K562 (cell line): ENCODE results near the gene C19orf44. TPM values are rescaled to one million over a fixed set of nuclear protein-coding genes. Genes with fewer than 3 reads are reported as not detected.

ENCODE experiments used
- BMI1 ChIP-seq: fragments of 150-350 bp; IDR thresholded peaks from 2 replicates; pipeline ENCODE4 v1.6.1; 2014; ENCODE audit warnings: low read length
- CHD1 ChIP-seq: fragments of 200-600 bp; sonication (generic); IDR thresholded peaks from one replicate; pipeline ENCODE4 v1.6.1; 2012; ENCODE audit warnings: mild to moderate bottlenecking, moderate library complexity, low read length, inconsistent platforms
- CREB3L1 ChIP-seq: fragments of 450-650 bp; IDR thresholded peaks from 2 replicates; pipeline ENCODE4 v1.6.1; 2014; ENCODE audit warnings: low read depth, mild to moderate bottlenecking, moderate library complexity, borderline replicate concordance
- HLTF ChIP-seq: fragments of 450-650 bp; IDR thresholded peaks from 2 replicates; pipeline ENCODE4 v1.6.1; 2016
- HSF4 ChIP-seq: fragments of 250-450 bp; sonication (Bioruptor Pico); IDR thresholded peaks from 2 replicates; pipeline ENCODE4 v2.1.2; 2022; ENCODE audit warnings: mild to moderate bottlenecking, moderate library complexity, borderline replicate concordance
- NEUROD1 ChIP-seq: fragments of 150-350 bp; IDR thresholded peaks from 2 replicates; pipeline ENCODE4 v1.6.1; 2014; ENCODE audit warnings: borderline replicate concordance, low read length, low read depth; ENCODE audit not compliant: partially characterized antibody
- NFIC ChIP-seq: fragments of 450-650 bp; IDR thresholded peaks from 2 replicates; pipeline ENCODE4 v1.6.1; 2017; ENCODE audit warnings: mild to moderate bottlenecking, inconsistent platforms
- RAD21 ChIP-seq, 2 experiments: fragments of 250-450 bp in 1 of 2; fragments of 450-650 bp in 1 of 2; sonication (Bioruptor Pico) in 1 of 2; formaldehyde crosslinking in 1 of 2; IDR thresholded peaks in 1 of 2; conservative IDR thresholded peaks in 1 of 2; 2 replicates each; pipeline versions ENCODE4 v1.4.0 to v1.8.0; 2020 to 2022; ENCODE audit warnings: mild to moderate bottlenecking in 2 of 2, moderate library complexity in 1 of 2
- SAFB2 ChIP-seq: fragments of 200-400 bp; formaldehyde crosslinking; IDR thresholded peaks from 2 replicates; pipeline ENCODE4 v1.6.1; 2018; ENCODE audit warnings: borderline replicate concordance, low read length, low read depth, moderate library complexity; ENCODE audit not compliant: severe bottlenecking
- SAP30 ChIP-seq: fragments of 200-600 bp; sonication (generic); IDR thresholded peaks from 2 replicates; pipeline ENCODE4 v1.6.1; 2012; ENCODE audit warnings: borderline replicate concordance, low read depth, mild to moderate bottlenecking, moderate library complexity, low read length, control low read depth, inconsistent platforms; ENCODE audit not compliant: insufficient read depth, poor library complexity, severe bottlenecking
- SIN3B ChIP-seq: fragments of 450-650 bp; IDR thresholded peaks from 2 replicates; pipeline ENCODE4 v1.6.1; 2017; ENCODE audit warnings: low read depth, mild to moderate bottlenecking, moderate library complexity
- SRSF9 ChIP-seq: fragments of 200-400 bp; formaldehyde crosslinking; IDR thresholded peaks from 2 replicates; pipeline ENCODE4 v1.6.1; 2017; ENCODE audit warnings: low read depth, low read length, borderline replicate concordance
- TRIM24 ChIP-seq, 2 experiments: fragments of 450-650 bp; IDR thresholded peaks; 2 replicates each; pipeline ENCODE4 v1.6.1; 2016
- XRCC5 ChIP-seq: fragments of 200-400 bp; formaldehyde crosslinking; IDR thresholded peaks from 2 replicates; pipeline ENCODE4 v1.6.1; 2017; ENCODE audit warnings: low read depth, mild to moderate bottlenecking, low read length
- ZNF184 ChIP-seq: sonication (generic); formaldehyde crosslinking; IDR thresholded peaks from 2 replicates; pipeline ENCODE4 v1.5.0; 2020; ENCODE audit warnings: missing genetic modification reagents
- ZNF398 ChIP-seq: fragments of 250-450 bp; sonication (Bioruptor Pico); IDR thresholded peaks from 2 replicates; pipeline ENCODE4 v1.8.0; 2021; ENCODE audit warnings: moderate library complexity, mild to moderate bottlenecking, inconsistent platforms
- ZNF740 ChIP-seq, 3 experiments: fragments of 200-800 bp in 1 of 3; sonication (Bioruptor generic) in 1 of 3; sonication (generic) in 1 of 3; formaldehyde crosslinking in 1 of 3; IDR thresholded peaks; 2 replicates each; pipeline versions ENCODE4 v1.6.1 to v1.8.0; 2016 to 2022; ENCODE audit warnings: mild to moderate bottlenecking in 2 of 3, missing compliant biosample characterization in 2 of 3, missing genetic modification characterization in 2 of 3, missing genetic modification reagents in 1 of 3
- polyA plus RNA-seq, 8 experiments: library from polyadenylated mRNA; depleted of rRNA in 4 of 8; stranded (reverse) in 5 of 8; unstranded in 3 of 8; fragments of >200 nt; fragmentation: Nextera tagmentation in 2 of 8; fragmentation: Illumina TruSeq in 1 of 8; extraction: Ambion mirVana in 2 of 8; extraction: Trizol in 1 of 8; gene quantifications; 2 replicates each; pipeline versions ENCODE4 v1.2.1 to v1.2.3, GENCODE V29; 2011 to 2014; ENCODE audit warnings: inconsistent platforms in 1 of 8, missing spikeins in 1 of 8
- total RNA-seq, 7 experiments: library from RNA; depleted of rRNA in 6 of 7; stranded (reverse); fragments of >200 nt in 6 of 7; fragmentation: Illumina TruSeq in 2 of 7; extraction: Trizol in 2 of 7; gene quantifications; 2 replicates each; pipeline versions ENCODE4 v1.2.1 to v1.2.3, GENCODE V29; 2011 to 2021; ENCODE audit warnings: low replicate concordance in 1 of 7
- TF ChIP-seq, protein P1 (sequence below), 2 experiments: IDR thresholded peaks; 2 replicates each; pipeline ENCODE4 v1.6.1; 2011; ENCODE audit warnings: borderline replicate concordance in 1 of 2, control low read depth in 1 of 2, low read depth in 1 of 2, low read length in 1 of 2, mild to moderate bottlenecking in 1 of 2, mixed read lengths in 1 of 2, moderate library complexity in 1 of 2; ENCODE audit not compliant: insufficient read depth in 1 of 2, insufficient read length in 1 of 2, poor library complexity in 1 of 2, severe bottlenecking in 1 of 2; ENCODE audit errors: extremely low read depth in 1 of 2
- TF ChIP-seq, protein P2 (sequence below): sonication (generic); formaldehyde crosslinking; IDR thresholded peaks from 2 replicates; pipeline ENCODE4 v1.8.1; 2023; ENCODE audit warnings: mild to moderate bottlenecking, missing genetic modification reagents

C19orf44 gene
- total and polyA plus RNA-seq, 9 of the 15 experiments (the other 6 are each of a cell fraction or from before 2014, with no cell fraction given), result 0.41 to 7.7 (median 3.5) TPM

DNA sequence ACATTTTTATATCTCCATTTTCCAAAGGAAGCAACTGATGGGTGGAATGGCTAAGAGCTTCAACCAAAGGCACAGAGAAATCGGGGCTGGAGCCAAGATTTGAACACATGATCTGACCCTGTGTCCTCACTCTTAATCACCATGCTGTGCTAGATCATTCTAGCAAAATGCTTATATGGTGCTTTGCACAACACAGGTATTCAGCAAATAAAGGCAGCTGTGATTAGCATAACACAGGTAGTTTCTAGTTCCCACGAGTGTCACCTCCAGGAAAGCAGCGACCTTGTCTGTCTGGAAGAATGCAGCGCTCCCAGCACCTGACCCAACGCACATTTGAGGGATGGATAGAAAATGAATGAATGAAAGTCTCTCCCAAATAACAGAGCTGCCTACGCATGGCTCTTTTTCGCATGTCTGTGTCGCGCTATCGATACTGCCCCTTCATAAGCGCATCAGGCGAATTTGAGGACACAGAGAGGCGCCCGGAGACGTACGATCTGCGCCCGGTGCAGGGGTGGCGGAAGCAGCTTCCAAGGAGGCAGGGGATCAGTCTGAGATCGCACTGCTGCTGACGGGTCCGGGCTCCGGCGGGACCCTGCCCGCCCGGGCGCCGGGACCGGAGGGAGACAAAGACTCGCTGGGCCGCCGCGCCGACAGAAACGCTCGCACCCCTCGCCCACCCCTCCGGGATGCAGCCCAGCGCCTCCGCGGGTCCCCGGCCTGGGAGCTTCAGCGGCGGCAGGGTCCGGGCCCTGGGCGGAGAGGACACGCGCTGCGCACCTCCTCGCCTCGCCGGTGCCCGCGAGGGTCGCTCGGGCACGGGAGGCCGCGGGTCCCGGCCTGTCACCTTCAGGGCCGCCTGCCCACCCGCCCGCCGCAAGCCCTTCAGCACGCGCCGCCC lies 25.0 kb upstream of the C19orf44 start (continued):
- TF ChIP-seq ZNF740 (CRISPR knock-in tag; IDR thresholded peaks at IDR 0.05) (no peak), ZNF740 (tag; IDR thresholded peaks at IDR 0.05) (no peak), HSF4 (CRISPR knock-in tag) (no peak), CREB3L1 (no peak), BMI1 (no peak), NEUROD1 (no peak), TRIM24 (IDR thresholded peaks at IDR 0.05) (no peak), SAP30 (peak; percentile 49), HLTF (no peak), CHD1 (peak; percentile 38), SIN3B (0 out of 2 replicates have a peak, but pooled peaks have one; percentile 37), NFIC (no peak), SRSF9 (no peak), XRCC5 (no peak), RAD21 (CRISPR knock-in tag; conservative IDR thresholded peaks at IDR 0.05 in 1 of 2, IDR thresholded peaks at IDR 0.05 in 1 of 2) (no peak), ZNF184 (no peak), ZNF398 (CRISPR knock-in tag) (no peak), SAFB2 (no peak)
- TF ChIP-seq, protein P1, sequence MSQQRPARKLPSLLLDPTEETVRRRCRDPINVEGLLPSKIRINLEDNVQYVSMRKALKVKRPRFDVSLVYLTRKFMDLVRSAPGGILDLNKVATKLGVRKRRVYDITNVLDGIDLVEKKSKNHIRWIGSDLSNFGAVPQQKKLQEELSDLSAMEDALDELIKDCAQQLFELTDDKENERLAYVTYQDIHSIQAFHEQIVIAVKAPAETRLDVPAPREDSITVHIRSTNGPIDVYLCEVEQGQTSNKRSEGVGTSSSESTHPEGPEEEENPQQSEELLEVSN (IDR thresholded peaks at IDR 0.05; ENCODE audit: borderline replicate concordance in 1 of 2, extremely low read depth in 1 of 2, insufficient read depth in 1 of 2, insufficient read length in 1 of 2, low read depth in 1 of 2, low read length in 1 of 2, poor library complexity in 1 of 2, severe bottlenecking in 1 of 2), result peak in 1 of 2 experiments; percentile 1
- TF ChIP-seq, protein P2, sequence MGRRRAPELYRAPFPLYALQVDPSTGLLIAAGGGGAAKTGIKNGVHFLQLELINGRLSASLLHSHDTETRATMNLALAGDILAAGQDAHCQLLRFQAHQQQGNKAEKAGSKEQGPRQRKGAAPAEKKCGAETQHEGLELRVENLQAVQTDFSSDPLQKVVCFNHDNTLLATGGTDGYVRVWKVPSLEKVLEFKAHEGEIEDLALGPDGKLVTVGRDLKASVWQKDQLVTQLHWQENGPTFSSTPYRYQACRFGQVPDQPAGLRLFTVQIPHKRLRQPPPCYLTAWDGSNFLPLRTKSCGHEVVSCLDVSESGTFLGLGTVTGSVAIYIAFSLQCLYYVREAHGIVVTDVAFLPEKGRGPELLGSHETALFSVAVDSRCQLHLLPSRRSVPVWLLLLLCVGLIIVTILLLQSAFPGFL (CRISPR knock-in tag), result no peak
